Vagina (tissue), 2 donors: ENCODE results near the gene ZNF583. TPM values are rescaled to one million over a fixed set of nuclear protein-coding genes. Genes with fewer than 3 reads are reported as not detected.
A peak's percentile ranks its signal among the peaks of the same experiment; 100 is the strongest.

Experiments
- DNase-seq, 2 donors: peaks; one replicate each; pipeline ENCODE4 v3.0.0-alpha.2; 2017; ENCODE audit errors: extremely low spot score in 2 of 2
- H3K27ac ChIP-seq: fragments of 200-600 bp; sonication (generic); one replicate; pipeline ENCODE4 v1.5.1; 2019
- H3K27me3 ChIP-seq: fragments of 200-600 bp; sonication (generic); one replicate; pipeline ENCODE4 v1.5.1; 2019
- H3K36me3 ChIP-seq, 2 donors: fragments of 200-600 bp; sonication (generic); one replicate each; pipeline ENCODE4 v1.5.1; 2017 to 2019
- H3K4me1 ChIP-seq: fragments of 200-600 bp; sonication (generic); one replicate; pipeline ENCODE4 v1.5.1; 2019
- H3K4me3 ChIP-seq, 2 donors: fragments of 200-600 bp; sonication (generic); 1 replicate in 1 of 2; 2 replicates in 1 of 2; pipeline ENCODE4 v1.5.1; 2016 to 2019
- H3K9me3 ChIP-seq: fragments of 200-600 bp; sonication (generic); one replicate; pipeline ENCODE4 v1.5.1; 2019
- POLR2A ChIP-seq, 2 donors: fragments of 450-650 bp; IDR thresholded peaks; one replicate each; pipeline ENCODE4 v1.6.1; 2017; ENCODE audit warnings: antibody characterized with exemption in 2 of 2, mild to moderate bottlenecking in 2 of 2, moderate library complexity in 2 of 2
- POLR2AphosphoS5 ChIP-seq, 2 donors: sonication (generic); formaldehyde crosslinking; IDR thresholded peaks; one replicate each; pipeline ENCODE4 v1.9.0; 2017; ENCODE audit warnings: antibody characterized with exemption in 2 of 2, mild to moderate bottlenecking in 2 of 2, low read depth in 1 of 2; ENCODE audit not compliant: insufficient read depth in 1 of 2
- intact Hi-C: fragments of 100-400 bp; cut with DNase I; formaldehyde crosslinking; loops from one replicate; pipeline ENCODE4 v1.15.1; 2023
- total RNA-seq: library from RNA; depleted of rRNA; stranded (reverse); fragments of >200 nt; gene quantifications from one replicate; pipeline ENCODE4 v1.2.3, GENCODE V29; 2016
- TF ChIP-seq, protein P1 (sequence below), 3 experiments: fragments of 450-650 bp in 2 of 3; fragments of 200-600 bp in 1 of 3; sonication (generic) in 1 of 3; IDR thresholded peaks; one replicate each; pipeline ENCODE4 v1.5.1; 2017 to 2019; ENCODE audit warnings: antibody characterized with exemption in 3 of 3, mild to moderate bottlenecking in 2 of 3, moderate library complexity in 2 of 3

Gene ZNF583
- total RNA-seq, 1 donor from 2014 or later: 2.2 TPM

DNA sequence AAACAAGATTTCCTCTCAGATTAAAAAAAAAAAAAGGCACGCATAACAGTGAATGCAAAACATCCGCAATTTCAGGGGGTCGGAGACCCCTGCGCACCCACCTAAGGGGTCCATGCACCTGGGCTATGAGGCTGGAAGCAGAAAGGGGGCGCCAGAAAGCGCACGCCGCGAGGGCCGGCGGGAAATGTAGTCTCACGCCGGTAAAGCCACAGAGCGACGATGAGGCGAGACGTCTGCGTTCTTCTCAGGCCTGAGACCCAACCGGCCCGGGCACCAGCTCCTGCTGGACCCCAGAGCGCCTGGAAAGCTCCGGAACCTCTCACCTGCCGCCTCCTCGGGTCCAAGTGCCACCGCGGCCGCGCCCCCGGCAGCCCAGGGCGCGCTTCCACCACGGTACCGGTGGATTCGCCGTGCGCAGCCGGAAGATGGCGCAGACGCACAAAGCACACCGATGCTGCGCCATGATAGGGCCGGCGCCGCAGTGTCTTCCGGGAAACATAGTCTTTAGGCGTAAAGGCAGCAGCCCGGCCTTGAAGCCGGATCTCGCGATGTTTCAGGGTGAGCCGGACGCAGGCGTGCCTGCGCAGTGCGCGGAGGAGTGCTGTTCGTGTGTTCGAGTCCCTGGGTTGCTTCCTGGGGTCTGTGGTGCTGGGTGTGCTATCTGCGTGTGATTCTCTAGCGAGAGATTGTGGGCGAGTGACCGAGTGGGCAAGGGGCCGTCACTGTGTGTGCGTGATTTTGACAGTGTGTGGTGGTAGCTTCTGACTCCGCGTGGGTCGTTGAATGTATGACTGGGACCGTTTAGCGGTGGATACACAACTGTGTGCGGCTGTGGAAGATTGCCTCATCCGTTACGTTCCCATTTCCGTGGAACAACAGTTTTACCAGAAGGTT is 10.8 kb upstream of the ZNF583 start, which contains the start of gene ZNF582:
TSS of gene ZNF582 (minus strand) at position 416 of the 894 bp plus-strand sequence. CDS start 1,782 bp downstream, outside the sequence.
- Histone ChIP-seq H3K4me1 (peaks cover 17% of the 10 kb centered on the region), H3K27me3 (no peaks in the 10 kb centered on the region), H3K27ac (peak within 1 kb of the TSS; percentile 92), H3K9me3 (no peaks in the 10 kb centered on the region), H3K4me3 (peak within 1 kb of the TSS; percentile 69 to 81), H3K36me3 (peaks cover 0 to 34% of the 10 kb centered on the region in 2 donors)
- TF ChIP-seq, protein P1, sequence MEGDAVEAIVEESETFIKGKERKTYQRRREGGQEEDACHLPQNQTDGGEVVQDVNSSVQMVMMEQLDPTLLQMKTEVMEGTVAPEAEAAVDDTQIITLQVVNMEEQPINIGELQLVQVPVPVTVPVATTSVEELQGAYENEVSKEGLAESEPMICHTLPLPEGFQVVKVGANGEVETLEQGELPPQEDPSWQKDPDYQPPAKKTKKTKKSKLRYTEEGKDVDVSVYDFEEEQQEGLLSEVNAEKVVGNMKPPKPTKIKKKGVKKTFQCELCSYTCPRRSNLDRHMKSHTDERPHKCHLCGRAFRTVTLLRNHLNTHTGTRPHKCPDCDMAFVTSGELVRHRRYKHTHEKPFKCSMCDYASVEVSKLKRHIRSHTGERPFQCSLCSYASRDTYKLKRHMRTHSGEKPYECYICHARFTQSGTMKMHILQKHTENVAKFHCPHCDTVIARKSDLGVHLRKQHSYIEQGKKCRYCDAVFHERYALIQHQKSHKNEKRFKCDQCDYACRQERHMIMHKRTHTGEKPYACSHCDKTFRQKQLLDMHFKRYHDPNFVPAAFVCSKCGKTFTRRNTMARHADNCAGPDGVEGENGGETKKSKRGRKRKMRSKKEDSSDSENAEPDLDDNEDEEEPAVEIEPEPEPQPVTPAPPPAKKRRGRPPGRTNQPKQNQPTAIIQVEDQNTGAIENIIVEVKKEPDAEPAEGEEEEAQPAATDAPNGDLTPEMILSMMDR (IDR thresholded peaks at IDR 0.05): peak; percentile 28 to 80 (median 54)
- TF ChIP-seq POLR2A (IDR thresholded peaks at IDR 0.05): peak in 1 of 2 donors; percentile 17
- peak; percentile 84 to 90 for TF ChIP-seq POLR2AphosphoS5 (IDR thresholded peaks at IDR 0.05; ENCODE audit: insufficient read depth in 1 of 2, low read depth in 1 of 2)
- intact Hi-C loops: no loop called here
- DNase-seq: peak in 1 of 2 donors; percentile 91

DNA sequence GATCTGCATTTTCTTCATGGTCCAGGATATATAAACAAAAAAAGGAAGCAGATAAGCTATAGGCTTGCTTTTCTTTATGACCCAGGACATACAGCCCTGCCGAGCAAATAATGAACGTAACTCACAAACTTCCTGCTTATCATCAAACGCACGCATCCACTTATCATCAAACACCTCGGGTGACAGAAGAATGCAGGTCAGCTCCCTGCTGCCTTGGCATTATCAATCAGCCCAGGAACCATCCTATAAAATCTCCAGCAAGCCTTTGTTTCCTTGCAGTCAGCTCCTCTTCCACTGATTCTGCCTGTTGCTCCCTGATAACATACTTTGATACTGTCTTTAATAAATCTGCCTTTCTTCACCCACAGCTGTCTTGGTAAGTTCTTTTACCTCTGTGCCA is 5.3 kb upstream of the ZNF583 start:
- H3K27me3 ChIP-seq: no peaks in the 10 kb centered on the region
- peaks cover 0 to 23% of the 10 kb centered on the region in 2 donors for H3K36me3 ChIP-seq
- no peak for DNase-seq
- H3K27ac ChIP-seq: no peak overlapping the region
- intact Hi-C loops: no loop called here
- no peak for TF ChIP-seq POLR2AphosphoS5 (IDR thresholded peaks at IDR 0.05; ENCODE audit: insufficient read depth in 1 of 2, low read depth in 1 of 2)
- no peak for TF ChIP-seq POLR2A (IDR thresholded peaks at IDR 0.05)
- TF ChIP-seq, protein P1 (IDR thresholded peaks at IDR 0.05): no peak
- H3K4me3 ChIP-seq: no peak overlapping the region
- H3K9me3 ChIP-seq: peaks cover 11% of the 10 kb centered on the region
- H3K4me1 ChIP-seq: peaks cover 13% of the 10 kb centered on the region

DNA sequence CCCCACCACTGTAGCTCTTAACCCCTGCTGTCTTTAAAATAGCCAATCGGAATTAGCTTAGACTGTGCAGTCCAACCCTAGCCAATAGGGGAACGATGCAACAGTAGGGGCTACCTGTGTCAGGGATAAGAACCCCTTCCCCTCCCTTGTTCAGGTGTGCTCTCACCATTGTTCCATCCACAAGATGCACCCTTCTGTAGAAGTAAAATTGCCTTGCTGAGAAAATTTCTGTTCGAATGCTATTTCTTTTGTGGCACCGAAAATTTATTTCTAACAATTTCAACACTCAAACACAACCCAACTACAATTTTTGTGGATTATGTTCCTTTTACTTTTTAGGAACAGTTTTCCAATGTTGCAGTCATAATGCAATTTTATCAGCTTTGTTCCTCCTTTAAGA is 3.6 kb upstream of the ZNF583 start:
- Histone ChIP-seq H3K4me3 (no peak overlapping the region), H3K36me3 (peaks cover 0 to 23% of the 10 kb centered on the region in 2 donors), H3K27me3 (no peaks in the 10 kb centered on the region), H3K27ac (no peak overlapping the region), H3K4me1 (peaks cover 19% of the 10 kb centered on the region), H3K9me3 (peaks cover 11% of the 10 kb centered on the region)
- DNase-seq: no peak
- intact Hi-C loops: no loop called here
- TF ChIP-seq POLR2AphosphoS5 (IDR thresholded peaks at IDR 0.05; ENCODE audit: insufficient read depth in 1 of 2, low read depth in 1 of 2) (no peak), POLR2A (IDR thresholded peaks at IDR 0.05) (no peak)
- TF ChIP-seq, protein P1 (IDR thresholded peaks at IDR 0.05): no peak

DNA sequence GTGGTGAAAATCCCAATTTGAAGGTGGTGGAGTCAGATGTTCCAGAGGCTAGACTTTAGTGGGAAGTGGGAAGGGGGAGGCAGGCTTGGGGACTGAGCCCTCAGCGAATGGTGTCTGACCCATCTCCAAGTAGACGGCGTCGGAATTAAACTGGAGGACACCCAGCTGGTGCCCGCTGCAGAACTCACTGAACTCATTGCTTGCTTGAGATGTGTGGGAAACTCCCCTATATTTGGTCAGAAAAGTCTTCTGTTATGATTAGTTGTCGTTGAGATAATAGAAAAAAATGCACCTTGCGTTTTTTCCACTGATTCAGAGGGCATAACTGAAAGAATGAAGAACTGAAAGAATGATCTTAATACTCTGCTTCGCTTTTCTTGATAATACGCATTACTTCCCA is 871 bp upstream of the ZNF583 start:
- Histone ChIP-seq H3K27me3 (no peaks in the 10 kb centered on the region), H3K27ac (peak overlapping the region; percentile 93), H3K9me3 (peaks cover 14% of the 10 kb centered on the region), H3K36me3 (peaks cover 0 to 37% of the 10 kb centered on the region in 2 donors), H3K4me1 (peaks cover 19% of the 10 kb centered on the region), H3K4me3 (peak overlapping the region; percentile 62 to 65)
- intact Hi-C loops: no loop called here
- no peak for TF ChIP-seq POLR2AphosphoS5 (IDR thresholded peaks at IDR 0.05; ENCODE audit: insufficient read depth in 1 of 2, low read depth in 1 of 2)
- TF ChIP-seq POLR2A (IDR thresholded peaks at IDR 0.05): no peak
- TF ChIP-seq, protein P1 (IDR thresholded peaks at IDR 0.05): no peak
- no peak for DNase-seq

GRCh38 chr19:56404705-56405056 is 549 bp downstream of the ZNF583 start:
- intact Hi-C loops: no loop called here
- peak overlapping the region; percentile 93 for H3K27ac ChIP-seq
- DNase-seq: no peak
- H3K9me3 ChIP-seq: peaks cover 27% of the 10 kb centered on the region
- no peaks in the 10 kb centered on the region for H3K27me3 ChIP-seq
- peak overlapping the region; percentile 62 to 65 for H3K4me3 ChIP-seq
- peaks cover 6 to 41% of the 10 kb centered on the region in 2 donors for H3K36me3 ChIP-seq
- peaks cover 19% of the 10 kb centered on the region for H3K4me1 ChIP-seq
- TF ChIP-seq, protein P1 (IDR thresholded peaks at IDR 0.05): no peak
- no peak for TF ChIP-seq POLR2AphosphoS5 (IDR thresholded peaks at IDR 0.05; ENCODE audit: insufficient read depth in 1 of 2, low read depth in 1 of 2)
- no peak for TF ChIP-seq POLR2A (IDR thresholded peaks at IDR 0.05)
